NCI-H146 treated with DMSO at 0.1 percent for 48 hours (cell line): Measurements from ENCODE around the gene TCERG1.
"Not testable (repeated sequence)": the region's sequence is repeated elsewhere in the genome, so short reads cannot be mapped to it uniquely, and the experiment has no call there.

ENCODE experiments used
- DNase-seq: peaks from one replicate; lab custom pipeline; 2025; ENCODE audit not compliant: unreplicated experiment; lab: John Stamatoyannopoulos, UW

TCERG1 gene

GRCh38 chr5:146519554-146519953 lies 72.4 kb downstream of the TCERG1 start:
- DNase-seq, result no peak

GRCh38 chr5:146520731-146521130 lies 73.6 kb downstream of the TCERG1 start:
- no peak for DNase-seq

GRCh38 chr5:146521403-146522106 lies 74.4 kb downstream of the TCERG1 start:
- no peak for DNase-seq

- no peak for DNase-seq
These were observed 76.6 kb downstream of the TCERG1 start for GRCh38 chr5:146523698-146524097.

- no peak for DNase-seq
These were observed 80.7 kb downstream of the TCERG1 start for GRCh38 chr5:146527785-146528184.

GRCh38 chr5:146528236-146528635 lies 81.1 kb downstream of the TCERG1 start:
- DNase-seq, result no peak

- DNase-seq, result no peak
These were observed 82.9 kb downstream of the TCERG1 start for GRCh38 chr5:146529984-146530383.

GRCh38 chr5:146533260-146533857 lies 86.2 kb downstream of the TCERG1 start:
- DNase-seq, result peak; percentile 42

- DNase-seq, result no peak
These were observed 86.7 kb downstream of the TCERG1 start for GRCh38 chr5:146533882-146534281.

GRCh38 chr5:146538432-146538831 lies 91.3 kb downstream of the TCERG1 start:
- no peak for DNase-seq

- no peak for DNase-seq
These were observed 92.8 kb downstream of the TCERG1 start for GRCh38 chr5:146539973-146540372.

GRCh38 chr5:146540414-146540813 lies 93.3 kb downstream of the TCERG1 start:
- DNase-seq, result no peak

- peak; percentile 28 for DNase-seq
These were observed 95.1 kb downstream of the TCERG1 start for GRCh38 chr5:146541958-146542849.

- no peak for DNase-seq
These were observed 97.1 kb downstream of the TCERG1 start for GRCh38 chr5:146544232-146544631.

- no peak for DNase-seq
These were observed 101.8 kb downstream of the TCERG1 start for GRCh38 chr5:146548781-146549449.

- DNase-seq, result no peak
These were observed 102.5 kb downstream of the TCERG1 start for GRCh38 chr5:146549615-146550014.

GRCh38 chr5:146553446-146553845 lies 106.3 kb downstream of the TCERG1 start:
- DNase-seq, result no peak

- not testable (repeated sequence) for DNase-seq
These were observed 109.8 kb downstream of the TCERG1 start for GRCh38 chr5:146556884-146557283.

GRCh38 chr5:146560205-146560812 lies 113.2 kb downstream of the TCERG1 start:
- no peak for DNase-seq
